K562 (cell line): ENCODE data around the gene CAVIN1. TPM values are rescaled to one million over a fixed set of nuclear protein-coding genes. Genes with fewer than 3 reads are reported as not detected.
A peak's percentile ranks its signal among the peaks of the same experiment; 100 is the strongest.

ENCODE experiments used
- BCOR ChIP-seq: fragments of 450-650 bp; IDR thresholded peaks from 2 replicates; pipeline ENCODE4 v1.6.1; 2016
- ELF1 ChIP-seq: fragments of 200-800 bp; sonication (Bioruptor generic); IDR thresholded peaks from 2 replicates; pipeline ENCODE4 v1.6.1; 2016; ENCODE audit warnings: missing genetic modification characterization, missing compliant biosample characterization
- ETV1 ChIP-seq: fragments of 450-650 bp; conservative IDR thresholded peaks from 2 replicates; pipeline ENCODE4 v1.6.1; 2016; ENCODE audit warnings: missing genetic modification characterization, control low read depth, low read depth, missing compliant biosample characterization
- ETV5 ChIP-seq: sonication (generic); formaldehyde crosslinking; IDR thresholded peaks from 2 replicates; pipeline ENCODE4 v1.4.0; 2020; ENCODE audit warnings: low read depth, mild to moderate bottlenecking, missing genetic modification reagents
- GATAD2B ChIP-seq: fragments of 450-650 bp; IDR thresholded peaks from 2 replicates; pipeline ENCODE4 v1.6.1; 2017; ENCODE audit warnings: mild to moderate bottlenecking, borderline replicate concordance
- MNT ChIP-seq, 2 experiments: fragments of 450-650 bp; conservative IDR thresholded peaks; 2 replicates each; pipeline ENCODE4 v1.6.1; 2017; ENCODE audit warnings: mild to moderate bottlenecking in 2 of 2, moderate library complexity in 2 of 2
- MXI1 ChIP-seq: IDR thresholded peaks from 2 replicates; pipeline ENCODE4 v1.6.1; 2011; ENCODE audit warnings: low read depth, mild to moderate bottlenecking, improper control_type of control experiment, low read length
- MYC ChIP-seq, 2 experiments: fragments of 250-450 bp in 1 of 2; sonication (Bioruptor Pico) in 1 of 2; IDR thresholded peaks; 2 replicates each; pipeline versions ENCODE4 v1.5.1 to v1.6.1; 2012 to 2021; ENCODE audit warnings: low read depth in 2 of 2, borderline replicate concordance in 1 of 2, improper control_type of control experiment in 1 of 2, low read length in 1 of 2, mild to moderate bottlenecking in 1 of 2, moderate library complexity in 1 of 2
- NFE2L1 ChIP-seq: fragments of 450-650 bp; IDR thresholded peaks from 2 replicates; pipeline ENCODE4 v1.6.1; 2016; ENCODE audit warnings: missing genetic modification characterization, low read depth, mild to moderate bottlenecking, missing compliant biosample characterization, moderate library complexity, borderline replicate concordance
- NR3C1 ChIP-seq: sonication (generic); formaldehyde crosslinking; IDR thresholded peaks from 2 replicates; pipeline ENCODE4 v1.8.1; 2022; ENCODE audit warnings: missing genetic modification reagents
- PHF21A ChIP-seq: fragments of 450-650 bp; IDR thresholded peaks from 2 replicates; pipeline ENCODE4 v1.6.1; 2017; ENCODE audit warnings: low read depth, borderline replicate concordance
- PTBP1 ChIP-seq: fragments of 200-400 bp; formaldehyde crosslinking; IDR thresholded peaks from 2 replicates; pipeline ENCODE4 v1.6.1; 2017; ENCODE audit warnings: low read depth, low read length
- RHOXF2B ChIP-seq: fragments of 250-450 bp; sonication (Bioruptor Pico); conservative IDR thresholded peaks from 2 replicates; pipeline ENCODE4 v1.5.1; 2021
- SAFB ChIP-seq: fragments of 200-400 bp; formaldehyde crosslinking; IDR thresholded peaks from 2 replicates; pipeline ENCODE4 v1.6.1; 2017; ENCODE audit warnings: low read depth, low read length, borderline replicate concordance
- ZNF639 ChIP-seq, 2 experiments: fragments of 200-800 bp in 1 of 2; sonication (Bioruptor generic) in 1 of 2; sonication (generic) in 1 of 2; formaldehyde crosslinking in 1 of 2; IDR thresholded peaks in 1 of 2; conservative IDR thresholded peaks in 1 of 2; 2 replicates each; pipeline versions ENCODE4 v1.5.0 to v1.6.1; 2016 to 2020; ENCODE audit warnings: missing compliant biosample characterization in 1 of 2, missing genetic modification characterization in 1 of 2, missing genetic modification reagents in 1 of 2
- ZNF766 ChIP-seq: fragments of 200-800 bp; sonication (Bioruptor generic); conservative IDR thresholded peaks from 2 replicates; pipeline ENCODE4 v1.6.1; 2016; ENCODE audit warnings: missing genetic modification characterization, missing compliant biosample characterization
- polyA plus RNA-seq, 8 experiments: library from polyadenylated mRNA; depleted of rRNA in 4 of 8; stranded (reverse) in 5 of 8; unstranded in 3 of 8; fragments of >200 nt; fragmentation: Nextera tagmentation in 2 of 8; fragmentation: Illumina TruSeq in 1 of 8; extraction: Ambion mirVana in 2 of 8; extraction: Trizol in 1 of 8; gene quantifications; 2 replicates each; pipeline versions ENCODE4 v1.2.1 to v1.2.3, GENCODE V29; 2011 to 2014; ENCODE audit warnings: inconsistent platforms in 1 of 8, missing spikeins in 1 of 8
- total RNA-seq, 7 experiments: library from RNA; depleted of rRNA in 6 of 7; stranded (reverse); fragments of >200 nt in 6 of 7; fragmentation: Illumina TruSeq in 2 of 7; extraction: Trizol in 2 of 7; gene quantifications; 2 replicates each; pipeline versions ENCODE4 v1.2.1 to v1.2.3, GENCODE V29; 2011 to 2021; ENCODE audit warnings: low replicate concordance in 1 of 7
- TF ChIP-seq, protein P1 (sequence below): IDR thresholded peaks from 2 replicates; pipeline ENCODE4 v1.6.1; 2012; ENCODE audit warnings: low read depth, low read length, improper control_type of control experiment, borderline replicate concordance
- TF ChIP-seq, protein P2 (sequence below): fragments of 450-650 bp; IDR thresholded peaks from 2 replicates; pipeline ENCODE4 v1.7.0; 2016; ENCODE audit warnings: borderline replicate concordance

The CAVIN1 gene
- total and polyA plus RNA-seq, 9 of the 15 experiments (the other 6 are each of a cell fraction or from before 2014, with no cell fraction given), result 6.8 to 162 (median 74.5) TPM

DNA sequence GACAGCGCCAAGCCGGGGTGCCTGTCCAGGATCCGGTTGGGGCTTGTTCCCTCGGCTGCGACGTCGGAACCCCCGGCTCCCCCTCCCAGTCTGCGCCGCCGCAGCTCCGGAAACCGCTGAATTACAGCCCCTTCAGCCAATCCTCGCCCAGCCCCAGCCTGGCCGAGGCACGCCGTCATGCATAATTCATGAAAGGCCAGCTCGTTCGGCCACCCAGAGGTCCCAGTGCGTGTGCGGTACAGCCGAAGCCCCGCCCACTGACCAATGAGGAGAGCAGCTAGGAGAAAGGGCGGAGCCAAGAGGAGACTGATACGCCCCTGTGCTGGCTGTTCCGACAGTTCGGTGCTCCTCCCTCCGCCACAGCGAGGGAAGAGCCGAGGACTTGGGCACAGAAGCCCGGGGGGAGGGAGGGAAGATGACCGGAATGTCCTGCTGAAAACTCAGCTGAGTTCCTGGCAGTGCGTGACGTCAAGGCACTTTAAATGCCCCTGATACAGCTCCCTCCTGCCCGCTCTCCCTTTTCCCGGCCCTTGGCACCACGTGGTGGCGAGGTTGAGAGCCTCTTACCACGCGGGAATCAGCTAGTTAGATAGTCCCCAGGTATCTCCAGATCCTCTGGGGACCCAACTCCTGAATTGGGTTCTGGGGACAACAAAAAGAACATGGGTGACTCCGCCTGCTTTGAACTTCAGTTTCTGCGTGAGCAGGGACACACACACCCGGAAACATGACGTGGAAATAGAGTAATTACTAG lies 34.5 kb downstream of the CAVIN1 start, which contains the start of gene STAT3 (continued):
- TF ChIP-seq MNT (conservative IDR thresholded peaks at IDR 0.05) (peak; percentile 90 to 94), MYC (IDR thresholded peaks at IDR 0.05; ENCODE audit: low read depth, low read length) (peak; percentile 85), MYC (CRISPR knock-in tag; IDR thresholded peaks at IDR 0.05; ENCODE audit: borderline replicate concordance, low read depth) (0 out of 2 replicates have a peak, but pooled peaks have one; percentile 27), RHOXF2B (CRISPR knock-in tag) (no peak), ELF1 (tag) (no peak), GATAD2B (peak; percentile 18; the same call in 1 of the 2 replicates), PTBP1 (peak; percentile 85; the same call in 1 of the 2 replicates), BCOR (0 out of 2 replicates have a peak, but pooled peaks have one; percentile 52), ETV1 (tag) (peak; percentile 18; the same call in 1 of the 2 replicates), NR3C1 (CRISPR knock-in tag) (no peak), PHF21A (peak; percentile 23; the same call in 1 of the 2 replicates), MXI1 (peak; percentile 83), NFE2L1 (no peak), ETV5 (peak; percentile 28; the same call in 1 of the 2 replicates), ZNF766 (CRISPR knock-in tag) (peak; percentile 64), SAFB (0 out of 2 replicates have a peak, but pooled peaks have one; percentile 16), ZNF639 (CRISPR knock-in tag; conservative IDR thresholded peaks at IDR 0.05 in 1 of 2, IDR thresholded peaks at IDR 0.05 in 1 of 2) (peak in 1 of 2 experiments; percentile 76; a peak in 1 of 4 replicates)
- TF ChIP-seq, protein P1, sequence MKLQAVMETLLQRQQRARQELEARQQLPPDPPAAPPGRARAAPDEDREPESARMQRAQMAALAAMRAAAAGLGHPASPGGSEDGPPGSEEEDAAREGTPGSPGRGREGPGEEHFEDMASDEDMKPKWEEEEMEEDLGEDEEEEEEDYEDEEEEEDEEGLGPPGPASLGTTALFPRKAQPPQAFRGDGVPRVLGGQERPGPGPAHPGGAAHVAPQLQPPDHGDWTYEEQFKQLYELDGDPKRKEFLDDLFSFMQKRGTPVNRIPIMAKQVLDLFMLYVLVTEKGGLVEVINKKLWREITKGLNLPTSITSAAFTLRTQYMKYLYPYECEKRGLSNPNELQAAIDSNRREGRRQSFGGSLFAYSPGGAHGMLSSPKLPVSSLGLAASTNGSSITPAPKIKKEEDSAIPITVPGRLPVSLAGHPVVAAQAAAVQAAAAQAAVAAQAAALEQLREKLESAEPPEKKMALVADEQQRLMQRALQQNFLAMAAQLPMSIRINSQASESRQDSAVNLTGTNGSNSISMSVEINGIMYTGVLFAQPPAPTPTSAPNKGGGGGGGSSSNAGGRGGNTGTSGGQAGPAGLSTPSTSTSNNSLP, result peak; percentile 43; the same call in 1 of the 2 replicates
- TF ChIP-seq, protein P2, sequence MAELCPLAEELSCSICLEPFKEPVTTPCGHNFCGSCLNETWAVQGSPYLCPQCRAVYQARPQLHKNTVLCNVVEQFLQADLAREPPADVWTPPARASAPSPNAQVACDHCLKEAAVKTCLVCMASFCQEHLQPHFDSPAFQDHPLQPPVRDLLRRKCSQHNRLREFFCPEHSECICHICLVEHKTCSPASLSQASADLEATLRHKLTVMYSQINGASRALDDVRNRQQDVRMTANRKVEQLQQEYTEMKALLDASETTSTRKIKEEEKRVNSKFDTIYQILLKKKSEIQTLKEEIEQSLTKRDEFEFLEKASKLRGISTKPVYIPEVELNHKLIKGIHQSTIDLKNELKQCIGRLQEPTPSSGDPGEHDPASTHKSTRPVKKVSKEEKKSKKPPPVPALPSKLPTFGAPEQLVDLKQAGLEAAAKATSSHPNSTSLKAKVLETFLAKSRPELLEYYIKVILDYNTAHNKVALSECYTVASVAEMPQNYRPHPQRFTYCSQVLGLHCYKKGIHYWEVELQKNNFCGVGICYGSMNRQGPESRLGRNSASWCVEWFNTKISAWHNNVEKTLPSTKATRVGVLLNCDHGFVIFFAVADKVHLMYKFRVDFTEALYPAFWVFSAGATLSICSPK, result 0 out of 2 replicates have a peak, but pooled peaks have one; percentile 53
